OCI-LY1 (cell line): ENCODE data around the gene OR13J1.

ENCODE experiments used
- EZH2 ChIP-seq: fragments of 200-600 bp; sonication (generic), shearing (Covaris generic); IDR thresholded peaks from 2 replicates; pipeline ENCODE4 v1.8.0; 2017; ENCODE audit warnings: borderline replicate concordance, mixed run types, mild to moderate bottlenecking, antibody characterized with exemption, low read length, moderate library complexity, mixed read lengths
- TF ChIP-seq, protein P1 (sequence below): fragments of 200-600 bp; sonication (generic), shearing (Covaris generic); IDR thresholded peaks from 2 replicates; pipeline ENCODE4 v1.5.1; 2017; ENCODE audit warnings: mild to moderate bottlenecking, antibody characterized with exemption, low read length, moderate library complexity, mixed read lengths

DNA sequence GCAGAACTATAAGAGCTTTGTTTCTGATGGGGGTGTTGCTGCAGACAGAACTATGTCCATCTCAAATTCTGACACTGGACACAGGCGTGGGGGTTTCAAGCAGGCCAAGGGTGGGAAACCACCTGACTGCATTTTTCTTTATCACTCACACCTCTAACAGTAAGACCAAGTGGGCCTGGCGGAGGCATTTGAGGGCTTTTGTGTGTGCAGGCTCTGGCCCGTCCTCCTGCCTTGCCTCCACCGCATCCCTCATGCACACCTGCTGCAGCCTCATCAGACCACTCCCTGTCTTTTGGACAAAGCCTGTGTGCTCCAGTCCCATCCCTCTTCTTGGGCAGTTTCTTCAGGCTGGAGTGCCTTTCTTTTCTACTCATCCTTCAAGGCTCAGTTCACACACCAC lies 7.9 kb downstream of the OR13J1 start:
- TF ChIP-seq, protein P1, sequence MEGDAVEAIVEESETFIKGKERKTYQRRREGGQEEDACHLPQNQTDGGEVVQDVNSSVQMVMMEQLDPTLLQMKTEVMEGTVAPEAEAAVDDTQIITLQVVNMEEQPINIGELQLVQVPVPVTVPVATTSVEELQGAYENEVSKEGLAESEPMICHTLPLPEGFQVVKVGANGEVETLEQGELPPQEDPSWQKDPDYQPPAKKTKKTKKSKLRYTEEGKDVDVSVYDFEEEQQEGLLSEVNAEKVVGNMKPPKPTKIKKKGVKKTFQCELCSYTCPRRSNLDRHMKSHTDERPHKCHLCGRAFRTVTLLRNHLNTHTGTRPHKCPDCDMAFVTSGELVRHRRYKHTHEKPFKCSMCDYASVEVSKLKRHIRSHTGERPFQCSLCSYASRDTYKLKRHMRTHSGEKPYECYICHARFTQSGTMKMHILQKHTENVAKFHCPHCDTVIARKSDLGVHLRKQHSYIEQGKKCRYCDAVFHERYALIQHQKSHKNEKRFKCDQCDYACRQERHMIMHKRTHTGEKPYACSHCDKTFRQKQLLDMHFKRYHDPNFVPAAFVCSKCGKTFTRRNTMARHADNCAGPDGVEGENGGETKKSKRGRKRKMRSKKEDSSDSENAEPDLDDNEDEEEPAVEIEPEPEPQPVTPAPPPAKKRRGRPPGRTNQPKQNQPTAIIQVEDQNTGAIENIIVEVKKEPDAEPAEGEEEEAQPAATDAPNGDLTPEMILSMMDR: no peak
- TF ChIP-seq EZH2: no peak
